GM21786 (cell line): ENCODE data around the gene UMAD1.

Experiments
- ATAC-seq: cut with Tn5 transposase; IDR thresholded peaks from one replicate; pipeline ENCODE4 v1.9.1; 2021; ENCODE audit not compliant: unreplicated experiment

Gene UMAD1

DNA sequence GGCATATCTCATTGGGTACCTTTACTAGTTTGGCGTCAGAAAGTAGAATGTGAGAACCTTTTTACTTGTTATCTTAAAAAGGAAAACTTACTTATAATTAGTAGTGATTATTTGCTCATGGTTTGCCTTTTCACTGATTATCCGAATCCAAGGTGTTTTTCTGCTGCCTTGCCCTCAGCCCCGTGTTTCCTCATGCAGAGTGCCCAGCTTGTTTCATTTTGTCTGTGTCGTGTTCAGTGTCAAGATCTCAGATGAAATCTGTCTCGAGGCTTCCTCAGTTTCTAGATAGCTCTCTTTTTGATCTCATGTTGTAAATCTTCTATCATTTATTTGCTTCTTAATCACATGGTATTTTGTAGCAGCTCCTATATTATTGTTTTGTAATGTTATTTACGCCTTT, 47.8 kb downstream of the UMAD1 start:
- ATAC-seq = no peak

- no peak for ATAC-seq
These were observed 48.4 kb downstream of the UMAD1 start for GRCh38 chr7:7688956-7689355.

DNA sequence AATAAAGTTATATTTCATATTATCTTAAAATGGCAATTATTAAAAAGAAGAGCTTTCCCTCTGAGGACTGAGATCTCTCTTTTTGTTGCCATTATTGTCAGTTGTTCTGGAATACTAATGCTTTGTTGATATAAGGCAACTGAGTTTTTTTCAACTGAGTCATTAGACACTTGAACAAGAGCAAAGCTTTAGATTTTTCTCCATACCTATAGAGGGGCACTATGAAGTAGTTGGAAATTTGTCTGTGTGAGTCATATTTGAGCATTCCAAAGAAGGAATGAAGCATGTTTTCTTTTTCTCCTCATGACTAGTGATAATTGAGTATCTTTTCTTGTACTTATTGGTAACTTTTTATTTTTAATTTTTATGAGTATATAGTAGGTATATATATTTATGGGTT, 53.3 kb downstream of the UMAD1 start:
- ATAC-seq = no peak

DNA sequence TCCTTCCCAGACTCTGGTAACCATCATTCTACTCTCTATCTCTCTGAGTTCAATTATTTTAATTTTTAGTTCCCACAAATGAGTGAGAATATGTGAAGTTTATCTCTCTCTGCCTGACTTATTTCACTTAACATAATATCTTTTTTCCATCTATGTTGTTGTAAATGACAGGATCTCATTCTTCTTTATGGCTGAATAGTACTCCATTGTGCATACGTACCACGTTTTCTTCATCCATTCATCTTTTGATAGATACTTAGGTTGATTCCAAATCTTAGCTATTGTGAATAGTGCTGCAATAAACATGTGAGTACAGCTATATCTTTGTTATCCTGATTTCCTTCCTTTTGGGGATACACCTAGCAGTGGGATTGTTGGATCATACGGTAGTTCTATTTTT, 54.0 kb downstream of the UMAD1 start:
- no peak for ATAC-seq

GRCh38 chr7:7695111-7695817, 54.7 kb downstream of the UMAD1 start:
- ATAC-seq = no peak

DNA sequence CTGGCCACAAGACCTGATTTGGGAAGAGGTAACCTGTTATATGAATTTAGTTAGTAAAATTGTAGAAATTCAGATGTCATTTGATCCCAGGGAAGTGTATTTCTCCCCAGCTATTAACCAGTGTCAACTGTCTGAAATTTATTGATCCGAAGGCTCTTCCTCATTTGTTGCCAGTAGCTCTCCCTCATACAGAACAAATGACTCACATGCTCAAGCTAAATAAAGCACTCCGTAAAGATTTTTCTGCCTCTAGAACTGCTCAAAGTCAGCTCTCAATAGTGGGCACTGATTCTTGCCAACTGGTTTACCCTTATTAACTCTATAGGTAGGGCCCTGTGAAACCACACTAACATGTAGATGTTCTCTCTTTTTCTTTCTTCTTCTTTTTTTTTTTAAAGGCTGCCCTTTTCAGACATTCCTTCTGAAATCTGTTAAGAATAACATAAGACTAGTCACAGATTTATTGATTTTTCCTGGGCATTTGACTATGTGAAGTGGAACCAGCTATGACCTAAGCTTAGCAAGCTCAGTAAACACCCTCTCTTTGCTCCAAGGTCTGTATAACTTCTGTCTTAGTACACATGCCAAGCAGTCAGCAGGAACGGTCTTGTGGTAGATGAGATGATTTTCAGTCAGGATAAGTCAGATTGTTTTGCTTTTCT, 56.0 kb downstream of the UMAD1 start:
- no peak for ATAC-seq

DNA sequence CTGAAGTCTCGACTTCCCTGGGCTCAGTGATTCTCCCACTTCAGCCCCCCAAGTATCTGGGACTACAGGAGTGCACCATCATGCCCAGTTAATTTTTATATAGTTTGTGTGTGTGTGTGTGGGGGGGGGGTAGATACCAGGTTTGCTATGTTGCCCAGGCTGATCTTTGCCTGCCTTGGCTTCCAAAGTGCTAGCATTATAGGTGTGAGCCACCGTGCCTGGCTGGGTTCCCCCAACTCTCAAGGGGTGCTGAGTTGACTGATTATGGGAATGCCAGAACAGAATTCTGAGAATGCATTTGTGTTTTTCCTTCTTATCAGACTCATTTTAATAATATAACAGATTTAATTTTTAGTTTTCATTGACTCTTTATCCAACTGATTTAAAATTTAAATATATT, 58.4 kb downstream of the UMAD1 start:
- ATAC-seq = no peak

DNA sequence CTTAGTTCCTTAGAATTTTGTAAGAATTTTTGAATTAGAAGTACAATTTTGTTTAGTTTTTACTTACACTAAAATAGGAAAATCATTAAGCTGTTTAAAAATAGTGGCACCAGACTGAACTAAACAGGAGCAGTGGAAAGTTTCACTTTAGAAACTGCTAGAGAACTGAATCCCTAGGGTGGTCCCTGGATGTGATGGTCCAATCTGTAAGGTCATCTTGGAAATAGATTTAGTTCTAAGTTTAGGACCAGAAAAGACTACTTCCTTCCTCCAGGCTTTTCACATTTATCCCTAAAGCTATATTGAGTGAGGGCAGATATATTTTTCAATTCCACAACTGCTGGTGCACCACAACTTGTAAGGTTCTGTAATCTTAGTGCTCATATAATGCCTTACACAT, 58.8 kb downstream of the UMAD1 start:
- ATAC-seq = no peak

DNA sequence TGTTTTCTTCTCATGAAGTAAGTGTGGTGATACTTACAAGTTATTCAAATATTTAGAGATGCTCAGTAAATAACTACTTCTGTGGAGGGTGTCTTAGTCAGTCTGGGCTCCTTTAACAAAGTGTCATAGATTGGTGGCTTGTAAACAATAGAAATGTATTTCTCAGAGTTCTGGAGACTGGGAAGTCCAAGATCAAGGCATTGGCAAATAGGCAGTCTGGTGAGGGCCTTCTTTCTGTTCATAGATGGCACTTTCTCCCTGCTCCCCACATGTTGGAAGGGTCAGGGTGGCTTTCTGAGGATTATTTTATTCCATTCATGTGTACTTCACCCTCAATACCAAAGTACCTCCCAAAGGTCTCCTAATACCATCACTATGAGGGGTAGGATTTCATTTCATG, 59.4 kb downstream of the UMAD1 start:
- ATAC-seq = no peak

DNA sequence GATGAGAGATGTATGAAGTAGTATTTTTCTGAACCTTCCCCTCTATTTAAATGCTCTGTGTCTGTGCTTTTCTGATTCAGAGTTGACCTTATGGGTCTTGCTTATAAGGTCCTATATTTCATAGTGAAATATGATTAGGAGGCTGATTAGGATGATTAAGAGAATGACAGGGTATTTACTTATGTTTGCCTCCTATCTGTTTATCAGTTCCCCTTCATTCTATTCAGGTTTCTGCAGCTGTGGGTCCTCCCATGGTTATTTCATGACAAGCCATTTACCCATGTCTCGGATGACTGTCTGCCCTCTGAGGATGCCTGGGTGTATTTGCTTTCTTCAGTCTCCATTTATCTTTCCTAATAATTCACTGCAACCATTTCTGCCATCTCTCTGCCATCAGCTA, 61.0 kb downstream of the UMAD1 start:
- ATAC-seq = no peak

DNA sequence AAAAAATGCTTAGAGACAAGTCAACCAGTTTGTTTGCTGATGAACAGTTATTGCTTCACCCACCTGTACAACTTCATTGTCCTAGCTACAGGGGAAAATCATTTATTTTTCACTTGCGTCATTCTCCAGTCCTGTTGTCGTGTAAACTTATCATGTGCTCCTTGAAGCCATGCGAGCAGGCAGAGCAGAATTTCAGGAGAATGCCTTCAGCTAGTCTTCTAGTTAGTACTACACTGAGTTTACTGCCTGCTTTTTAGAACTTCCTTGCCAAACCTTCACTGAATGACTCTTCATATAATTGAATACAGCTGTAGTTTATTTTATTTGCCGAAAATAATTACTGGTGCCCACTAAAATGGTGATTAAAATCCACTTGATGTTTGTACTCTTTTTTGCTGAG, 62.3 kb downstream of the UMAD1 start:
- ATAC-seq = no peak

- ATAC-seq = no peak
These were observed 62.9 kb downstream of the UMAD1 start for GRCh38 chr7:7703427-7703826.

DNA sequence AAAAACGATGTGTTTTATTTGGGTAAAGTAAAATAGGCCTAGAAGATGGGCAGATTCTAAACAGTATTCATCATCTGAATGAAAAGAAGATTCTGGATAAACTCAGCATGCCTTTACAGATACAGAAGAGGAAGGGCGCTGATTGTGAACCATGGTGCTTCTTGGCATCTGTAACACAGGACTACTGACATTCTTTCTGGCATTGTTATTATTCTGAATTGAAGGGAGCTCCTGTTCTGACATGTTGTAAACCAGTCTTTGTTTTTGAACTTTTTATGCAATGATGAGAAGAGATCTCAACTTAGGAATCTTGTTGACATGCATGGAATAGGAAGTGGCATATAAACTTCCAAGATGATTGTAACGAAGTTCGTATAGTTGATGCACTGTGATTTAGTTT, 64.3 kb downstream of the UMAD1 start:
- ATAC-seq = no peak

GRCh38 chr7:7705318-7705717, 64.8 kb downstream of the UMAD1 start:
- ATAC-seq = no peak

DNA sequence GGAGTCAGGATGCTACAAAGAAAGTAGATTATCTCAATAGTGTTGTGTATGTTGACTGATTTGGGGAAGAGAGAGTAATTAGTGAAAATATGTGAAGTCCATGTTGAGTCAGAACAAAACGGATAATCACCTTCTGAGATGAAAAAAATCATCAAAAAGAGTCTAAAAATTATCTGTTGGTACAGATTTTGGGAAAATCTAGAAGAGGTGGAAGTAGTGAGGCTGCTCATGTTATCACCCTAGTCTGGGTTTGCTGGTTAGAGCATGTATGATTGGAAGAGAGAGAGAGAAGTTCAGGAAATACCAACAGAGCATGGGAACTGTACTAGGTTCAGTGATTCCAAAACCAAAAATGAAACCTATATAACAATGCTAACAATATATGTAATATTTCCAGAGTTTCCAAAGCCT, 65.6 kb downstream of the UMAD1 start:
- peak; percentile 79 for ATAC-seq

DNA sequence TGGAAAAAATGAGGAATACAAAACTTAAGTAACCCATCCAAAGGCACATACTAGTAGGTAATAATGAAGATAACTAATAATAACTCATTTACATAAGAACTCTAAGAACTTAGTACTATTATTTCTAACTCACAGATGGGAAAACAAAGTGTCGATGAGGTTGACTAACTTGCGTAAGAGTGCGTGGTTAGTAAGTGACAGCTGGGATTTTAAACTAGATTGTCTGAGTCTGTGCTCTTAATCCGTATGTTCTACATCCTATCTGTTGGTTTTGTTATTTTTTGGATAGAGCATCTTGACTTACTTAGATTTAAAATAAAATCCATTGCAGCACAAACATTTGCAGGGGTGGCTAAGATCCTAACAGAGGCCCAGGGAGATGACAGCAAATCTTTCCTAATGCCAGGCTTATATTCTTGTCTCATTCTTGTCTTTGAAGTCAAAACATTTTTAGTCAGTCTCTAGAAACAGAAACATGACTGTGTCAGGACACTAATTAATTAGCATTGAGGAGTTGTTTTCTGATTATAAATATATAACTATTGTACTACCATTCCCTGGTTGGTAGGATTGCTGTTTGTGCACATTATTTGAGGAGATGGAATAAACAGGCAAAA, 66.1 kb downstream of the UMAD1 start:
- peak; percentile 24 for ATAC-seq

- ATAC-seq = no peak
These were observed 66.7 kb downstream of the UMAD1 start for GRCh38 chr7:7707246-7707645.

DNA sequence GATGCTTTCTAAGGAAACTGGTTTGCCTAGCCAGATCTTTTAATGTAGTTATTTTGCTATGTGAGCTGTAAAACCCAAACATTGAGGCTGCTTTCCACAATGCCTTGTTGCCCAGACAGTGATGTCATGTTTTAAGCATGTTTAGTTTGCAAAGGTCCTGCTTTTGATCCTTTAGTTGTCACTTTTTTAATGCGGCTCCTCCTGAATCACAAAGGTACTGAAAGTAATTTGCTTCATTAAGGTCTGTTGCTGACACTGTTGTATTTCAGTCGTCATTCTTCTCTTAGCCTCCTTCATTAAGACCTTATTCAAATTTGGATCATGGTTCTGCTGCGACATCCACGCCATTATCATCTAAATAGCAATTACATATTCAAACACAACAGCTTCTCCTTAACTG, 67.3 kb downstream of the UMAD1 start:
- ATAC-seq = no peak

DNA sequence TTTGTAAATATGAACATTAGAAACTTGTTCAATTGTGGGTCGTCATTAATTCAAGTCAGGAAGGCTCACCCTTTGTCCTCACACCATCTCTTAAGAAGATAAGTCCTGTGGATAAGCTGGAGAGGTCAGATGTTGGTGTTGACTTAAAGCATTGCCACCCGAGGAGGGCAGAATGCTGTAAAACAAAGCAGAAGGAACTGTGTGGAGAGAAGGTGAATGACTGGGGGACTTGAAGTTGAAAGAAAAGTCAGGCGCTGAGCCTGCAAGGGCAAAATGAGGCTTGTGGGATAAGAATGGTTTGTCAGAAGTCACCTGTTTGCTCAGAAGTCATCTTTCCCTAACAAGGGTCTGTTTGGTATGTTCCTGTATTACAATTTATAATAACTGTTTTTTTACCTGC, 68.7 kb downstream of the UMAD1 start:
- no peak for ATAC-seq

GRCh38 chr7:7710469-7710868, 69.9 kb downstream of the UMAD1 start:
- no peak for ATAC-seq

DNA sequence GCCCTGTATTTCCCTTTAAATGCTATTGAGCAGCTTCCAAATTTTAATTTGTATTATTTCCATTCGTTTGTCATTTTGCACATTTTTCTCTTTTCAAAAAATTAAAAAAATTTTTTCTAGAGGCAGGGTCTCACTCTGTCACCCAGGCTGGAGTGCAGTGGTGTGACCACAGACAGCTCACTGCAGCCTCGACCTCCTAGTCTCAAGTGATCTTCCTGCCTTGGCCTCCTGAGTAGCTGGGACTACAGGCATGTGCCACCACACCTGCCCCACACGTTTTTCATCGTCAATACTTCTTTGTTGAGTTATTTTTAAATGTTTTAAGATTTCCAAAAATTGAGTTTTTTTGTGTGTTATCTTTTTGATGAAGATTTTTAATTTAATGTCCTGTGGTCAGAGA, 73.2 kb downstream of the UMAD1 start:
- no peak for ATAC-seq

- ATAC-seq = no peak
These were observed 77.9 kb downstream of the UMAD1 start, which contains the start of gene RPA3 for GRCh38 chr7:7718492-7718891. TSS of gene RPA3 (minus strand) at chr7:7718607. CDS start at chr7:7640418, 78,189 bp downstream.
